ENCODE measurements around the gene LANCL1.
"Not testable (repeated sequence)": the region's sequence is repeated elsewhere in the genome, so short reads cannot be mapped to it uniquely, and the experiment has no call there.

The LANCL1 gene

DNA sequence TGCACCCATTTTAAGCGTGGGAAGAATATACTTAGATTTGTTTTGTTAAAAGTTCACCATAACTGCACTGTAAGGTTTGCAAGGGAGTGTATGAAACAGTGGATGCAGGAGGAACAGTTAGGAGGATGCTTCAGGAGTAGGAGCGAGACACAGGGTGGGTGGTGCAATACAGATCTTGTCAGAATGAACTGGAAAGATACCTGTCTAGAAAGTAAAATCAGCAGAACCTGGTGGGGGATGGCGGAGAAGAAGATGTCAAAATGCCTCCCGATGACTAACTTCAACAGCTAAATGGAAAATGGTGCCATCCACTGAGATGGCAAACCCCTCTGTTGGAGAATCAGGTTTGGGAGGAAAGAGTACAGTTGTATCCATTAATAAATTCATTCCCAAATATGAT, 18.2 kb downstream of the LANCL1 start:
- DNase-seq = no peak

DNA sequence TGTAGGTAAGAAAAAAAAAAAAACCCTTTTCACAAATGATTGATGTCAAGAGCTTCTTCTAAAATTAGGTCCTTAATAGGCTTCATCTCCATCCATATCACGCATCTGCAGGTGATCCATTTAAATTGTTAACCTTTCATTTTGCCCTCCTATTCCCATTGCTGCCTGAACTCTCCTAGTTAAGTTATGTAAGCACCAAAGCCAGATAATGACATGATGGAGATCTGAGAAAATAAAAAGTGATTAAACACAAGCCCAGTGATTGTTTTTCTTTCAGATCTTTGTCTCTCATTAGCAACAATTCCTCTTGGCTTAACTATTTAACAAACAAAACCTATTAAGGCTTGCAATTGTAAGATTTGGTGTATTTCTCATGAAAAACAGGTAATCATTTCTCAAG, 20.0 kb downstream of the LANCL1 start:
- DNase-seq = no peak

DNA sequence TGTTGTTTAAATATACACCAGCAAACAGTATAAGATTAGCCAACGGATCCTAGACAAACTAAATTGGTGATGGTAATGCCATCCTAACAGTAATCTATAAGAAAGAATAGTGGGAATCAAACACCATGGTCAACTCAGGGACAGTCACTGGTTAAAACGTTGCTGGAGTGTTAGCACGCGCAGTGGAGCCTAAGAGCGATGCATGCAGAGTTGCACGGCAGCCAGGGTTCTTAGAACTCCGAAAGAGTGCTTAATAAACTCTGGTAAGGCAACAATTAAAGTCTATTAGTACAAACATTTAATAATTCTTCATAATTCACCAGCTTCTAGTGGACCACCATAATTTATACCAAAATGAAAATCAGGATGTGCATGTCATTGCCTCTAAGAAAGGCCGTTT, 22.2 kb downstream of the LANCL1 start:
- DNase-seq = no peak

DNA sequence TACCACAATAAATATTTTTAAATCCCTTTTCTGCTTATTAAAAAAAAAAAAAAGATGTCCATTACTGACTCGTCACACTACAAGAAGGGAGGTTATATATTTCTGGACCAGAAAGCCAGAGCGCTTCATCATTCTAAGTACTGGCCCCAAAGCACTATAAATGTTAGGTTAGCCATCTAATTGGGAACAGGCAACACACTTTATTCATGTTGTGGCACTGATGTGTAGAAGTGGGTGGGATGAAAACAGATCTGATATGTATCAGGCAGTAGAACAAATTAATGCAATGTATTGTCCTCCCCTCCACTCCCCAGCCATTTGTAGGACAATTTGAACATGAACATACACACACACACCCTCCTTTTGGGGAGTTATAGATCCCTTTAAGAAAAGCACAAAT, 24.4 kb downstream of the LANCL1 start:
- DNase-seq = no peak

DNA sequence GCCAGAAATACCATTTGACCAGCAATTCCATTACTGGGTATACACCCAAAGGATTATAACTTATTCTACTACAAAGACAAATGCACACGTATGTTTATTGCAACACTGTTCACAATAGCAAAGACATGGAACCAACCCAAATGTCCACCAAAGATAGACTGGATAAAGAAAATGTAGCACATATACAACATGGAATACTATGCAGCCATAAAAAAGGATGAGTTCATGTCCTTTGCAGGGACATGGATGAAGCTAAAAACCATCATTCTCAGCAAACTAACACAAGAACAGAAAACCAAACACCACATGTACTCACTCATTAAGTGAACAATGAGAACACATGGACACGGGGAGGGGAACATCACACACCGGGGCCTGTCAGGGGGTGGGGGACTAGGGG, 25.6 kb downstream of the LANCL1 start:
- not testable (repeated sequence) for DNase-seq

DNA sequence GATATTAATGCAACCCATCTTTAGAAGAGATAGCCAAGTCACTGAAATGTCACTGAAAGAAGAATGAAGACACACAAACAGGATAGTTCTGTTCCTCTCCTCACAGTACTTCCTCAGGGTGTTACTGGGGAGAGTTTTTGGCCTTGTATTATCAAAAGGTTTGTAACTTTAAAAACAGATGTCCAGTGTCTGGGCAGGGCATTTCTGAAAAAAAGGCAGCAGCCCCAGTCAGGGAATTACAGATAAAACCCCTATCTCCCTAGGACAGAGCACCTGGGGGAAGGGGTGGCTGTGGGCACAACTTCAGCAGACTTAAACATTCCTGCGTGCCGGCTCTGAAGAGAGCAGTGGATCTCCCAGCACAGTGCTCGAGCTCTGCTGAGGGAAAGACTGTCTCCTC, 30.8 kb downstream of the LANCL1 start:
- no peak for DNase-seq

DNA sequence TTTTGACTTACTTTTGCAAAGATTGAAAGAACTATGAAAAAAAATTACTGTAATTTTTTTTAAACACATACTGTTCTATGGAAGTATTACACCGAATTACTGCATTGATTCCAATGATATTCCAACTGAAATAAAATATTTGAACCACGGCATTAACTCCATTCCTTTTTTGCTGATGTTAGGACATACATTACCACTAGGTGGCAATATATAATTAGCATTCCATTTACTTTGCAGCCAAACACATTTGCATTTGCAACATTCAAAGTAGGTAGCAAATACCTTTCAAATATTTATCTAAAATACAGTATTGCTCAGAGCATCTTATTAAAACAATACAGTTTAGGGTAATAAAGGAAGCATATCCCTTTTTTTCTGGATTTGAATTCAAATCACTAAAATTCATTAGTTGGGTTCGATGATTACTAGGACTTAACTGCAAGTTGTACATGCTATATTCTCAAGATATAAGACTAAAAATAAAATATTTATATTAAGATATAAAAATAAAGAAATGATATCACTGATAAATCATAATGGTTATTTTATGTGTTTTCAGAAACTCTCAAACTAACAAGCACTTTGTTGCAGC, 31.3 kb downstream of the LANCL1 start:
- no peak for DNase-seq

DNA sequence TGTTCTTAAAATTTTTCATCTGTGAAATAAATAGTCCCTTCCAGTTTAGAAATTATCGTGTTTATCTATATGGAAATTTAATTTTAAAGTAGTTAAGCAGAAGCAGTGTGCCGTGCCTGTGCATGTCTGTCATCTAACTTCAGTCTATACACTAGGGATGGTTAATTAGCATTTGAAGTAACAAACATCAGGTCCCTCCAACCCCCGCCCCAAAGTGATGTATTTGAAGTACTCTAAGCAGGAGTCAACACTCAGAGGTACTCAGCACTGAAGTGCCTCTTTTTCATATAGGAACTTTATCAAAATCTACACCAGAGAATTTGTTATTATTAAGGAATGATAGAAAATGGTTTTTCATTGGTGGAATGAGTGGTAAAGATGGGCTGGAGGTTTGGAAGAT, 33.0 kb downstream of the LANCL1 start:
- DNase-seq = no peak

DNA sequence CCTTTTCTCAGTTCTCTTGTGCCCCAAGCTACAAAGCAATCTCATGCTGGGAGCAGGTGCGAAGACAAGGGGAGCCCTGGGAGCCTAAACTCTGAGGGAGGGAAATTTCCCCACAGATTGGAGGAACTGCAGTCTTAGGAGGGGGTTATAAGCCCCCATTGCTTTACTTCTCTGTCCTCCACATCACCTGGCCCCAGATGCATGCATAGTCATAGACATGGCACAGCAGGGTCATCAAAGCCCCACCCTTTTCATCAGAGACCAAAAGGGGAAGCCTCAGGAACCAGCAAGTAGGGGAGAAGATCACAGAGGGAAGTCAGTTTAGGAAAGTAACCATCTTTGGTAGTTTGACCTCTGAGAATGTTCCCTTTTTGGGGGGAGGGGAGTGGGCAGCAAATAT, 33.7 kb downstream of the LANCL1 start:
- DNase-seq = no peak

DNA sequence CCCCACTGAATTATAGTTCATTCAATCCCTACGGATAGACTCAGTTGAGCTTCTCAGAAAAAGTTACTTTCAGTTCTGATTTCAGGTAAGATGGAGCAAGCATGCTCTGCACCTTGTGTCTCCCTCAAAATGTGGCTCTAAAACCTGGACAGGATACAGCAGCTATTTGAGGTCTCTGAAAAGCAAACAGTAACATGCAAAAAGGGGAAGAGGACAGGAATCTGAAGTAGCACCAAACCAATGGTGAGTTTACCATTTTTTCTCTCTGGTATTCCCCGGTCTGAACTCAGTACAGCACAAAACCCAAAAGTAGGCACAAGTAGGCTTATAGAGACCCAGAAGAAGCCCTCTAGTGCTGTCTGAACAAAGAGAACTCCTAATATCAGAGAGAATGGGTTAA, 34.1 kb downstream of the LANCL1 start:
- no peak for DNase-seq

DNA sequence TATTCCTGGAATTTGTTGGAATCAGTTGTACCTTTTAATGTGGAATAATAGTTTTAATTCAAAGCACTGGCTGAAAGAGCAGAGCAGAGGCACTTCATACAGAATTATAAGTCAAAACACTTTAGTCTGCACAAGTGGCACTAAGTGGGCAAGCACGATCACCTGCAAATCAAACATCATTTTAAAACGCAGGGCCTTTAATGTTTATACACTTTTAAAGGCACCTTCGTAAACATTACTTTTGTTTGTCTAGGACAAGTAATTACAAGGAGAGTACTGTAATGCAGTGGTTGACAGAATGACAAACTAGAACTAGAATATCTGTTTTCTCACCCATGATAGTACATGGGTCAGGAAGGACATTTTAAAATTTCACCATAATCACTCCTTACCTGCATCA, 36.4 kb downstream of the LANCL1 start:
- DNase-seq = no peak

DNA sequence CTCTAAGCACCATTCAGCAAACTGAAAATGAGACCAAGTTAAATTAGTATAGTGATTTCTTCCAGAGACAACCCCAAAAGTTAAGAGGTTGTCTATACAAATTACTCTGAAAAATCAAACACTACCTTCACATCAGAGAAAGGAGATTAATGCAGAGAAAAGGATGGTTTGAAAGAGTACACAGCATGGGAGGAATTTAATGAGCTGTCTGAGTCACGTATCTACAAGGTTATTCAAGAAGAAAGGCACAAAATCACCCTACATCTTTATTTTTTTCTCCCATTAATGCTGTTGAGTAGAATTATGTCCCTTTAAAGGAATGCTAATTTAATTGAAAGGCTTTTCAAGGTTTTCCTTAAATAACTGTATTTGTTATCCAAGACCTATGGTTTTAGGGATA, 41.1 kb downstream of the LANCL1 start:
- no peak for DNase-seq

DNA sequence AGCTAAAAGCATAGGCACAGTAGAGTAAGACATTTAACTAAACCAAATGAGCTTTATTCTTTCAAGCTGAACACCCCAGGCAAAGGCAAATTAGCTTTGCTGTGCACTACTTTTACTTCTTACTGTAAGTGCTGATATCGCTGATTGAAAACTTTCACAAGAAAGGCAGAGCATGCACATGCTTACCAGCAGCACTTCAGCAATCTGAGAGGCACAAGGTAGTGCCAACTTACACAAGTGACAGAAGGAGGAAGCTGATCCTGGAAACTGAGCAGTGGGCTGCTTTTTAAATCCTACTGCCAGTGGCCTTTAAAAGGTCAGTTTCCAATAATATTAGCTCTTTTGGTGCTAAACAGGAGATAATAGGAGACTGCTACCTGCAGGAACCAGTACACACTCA, 43.9 kb downstream of the LANCL1 start:
- DNase-seq = no peak

DNA sequence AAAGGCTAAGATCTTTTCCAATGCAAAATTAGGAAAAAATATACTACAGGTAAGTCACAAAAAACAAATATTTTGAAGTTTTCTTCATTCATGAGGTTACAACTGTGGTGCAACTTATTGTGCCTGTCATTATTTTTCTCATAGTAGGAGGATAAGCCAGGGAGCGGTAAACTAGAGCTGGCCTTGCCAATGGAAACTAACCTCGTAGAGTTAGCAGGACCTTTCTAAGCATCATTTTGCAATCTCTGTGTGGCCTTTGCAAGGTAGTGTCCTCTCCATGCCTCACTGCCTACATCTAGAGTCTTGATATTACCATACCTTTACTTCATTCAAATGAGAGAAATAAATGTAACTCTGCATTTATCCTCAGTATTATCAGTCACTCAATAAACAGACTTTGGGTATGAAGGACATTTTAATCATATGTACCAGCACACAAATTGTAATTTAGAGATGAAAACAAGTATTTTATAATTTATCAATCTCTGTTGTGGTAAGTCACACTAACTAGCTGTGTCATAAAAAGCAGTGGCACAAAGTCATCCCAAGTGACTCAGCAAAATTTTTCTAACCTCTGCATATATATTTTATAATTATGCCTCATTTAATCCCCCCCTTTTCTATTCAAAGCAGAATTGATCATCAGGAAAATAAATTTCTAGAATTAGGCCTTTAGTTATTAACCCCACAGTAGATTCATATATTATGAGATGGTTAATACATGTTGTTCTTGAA, 47.0 kb downstream of the LANCL1 start:
- DNase-seq = no peak

DNA sequence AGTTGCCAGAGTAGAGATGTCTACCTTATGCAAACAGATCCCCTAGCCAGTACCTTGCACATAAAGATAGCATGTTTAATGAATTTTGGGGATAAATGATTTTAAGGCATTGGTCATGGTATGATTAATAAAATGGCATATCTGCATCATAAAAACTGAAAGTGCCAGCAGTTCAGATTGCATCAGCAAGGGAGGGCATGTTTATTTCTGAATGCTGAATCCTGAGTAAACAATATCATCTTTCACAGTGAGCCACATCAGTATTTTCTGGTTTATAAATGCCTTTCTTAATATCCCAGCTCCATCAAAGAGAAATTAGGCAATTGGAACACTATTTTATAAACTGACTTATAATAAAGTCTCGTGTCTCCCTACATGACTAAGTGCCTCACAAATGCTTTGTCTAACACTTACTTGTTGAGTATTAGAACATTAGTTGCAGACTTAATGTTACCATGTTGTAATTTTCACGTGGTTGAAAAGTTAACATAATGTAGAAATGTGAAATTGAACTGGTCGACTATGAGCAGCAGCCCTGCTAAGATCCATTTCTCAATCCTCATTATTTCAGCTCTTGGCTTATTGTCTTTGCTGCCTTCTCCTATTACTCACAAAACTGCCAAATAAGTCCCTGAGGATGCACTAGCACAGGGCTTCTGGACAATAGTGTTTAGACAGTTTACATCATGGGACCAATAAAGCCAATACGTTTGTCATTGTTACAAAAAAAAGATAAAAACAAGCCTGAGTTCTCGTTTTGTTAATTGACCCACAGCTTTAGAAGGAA, 48.0 kb downstream of the LANCL1 start:
- DNase-seq = no peak

DNA sequence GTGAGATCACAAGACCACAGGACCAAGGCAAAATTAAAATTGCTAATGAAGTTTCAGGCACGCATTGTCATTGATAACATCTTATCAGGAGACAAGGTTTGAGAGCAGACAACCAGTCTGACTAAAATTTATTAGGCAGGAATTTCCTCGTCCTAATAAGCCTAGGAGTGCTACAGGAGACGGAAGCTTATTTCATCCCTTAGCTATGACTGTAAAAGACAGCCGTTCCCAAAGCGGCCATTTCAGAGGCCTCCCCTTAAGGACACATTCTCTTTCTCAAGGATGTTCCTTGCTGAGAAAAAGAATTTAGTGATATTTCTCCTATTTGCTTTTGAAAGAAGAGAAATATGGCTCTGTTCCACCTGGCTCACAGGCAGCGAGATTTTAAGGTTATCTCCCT, 49.2 kb downstream of the LANCL1 start:
- DNase-seq = not testable (repeated sequence)

DNA sequence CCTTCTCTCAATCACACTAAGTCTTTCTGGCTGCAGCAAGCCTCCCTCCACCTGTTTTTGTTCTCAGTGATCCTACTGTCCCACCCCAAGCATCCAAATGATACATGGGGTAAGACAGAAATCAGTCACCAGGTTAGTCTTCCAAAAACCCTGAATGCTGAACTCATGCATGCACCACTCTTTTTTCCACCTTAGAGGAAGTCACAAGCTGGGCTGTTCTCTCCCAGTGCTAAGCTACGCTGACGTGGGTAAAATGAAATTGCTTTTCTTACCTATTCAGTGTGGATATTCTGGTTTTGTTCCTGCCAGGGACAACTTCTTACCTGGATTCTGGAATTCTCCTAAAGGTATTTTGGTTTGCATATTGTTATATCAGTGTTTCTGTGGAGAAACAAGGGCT, 54.2 kb downstream of the LANCL1 start:
- DNase-seq = no peak

DNA sequence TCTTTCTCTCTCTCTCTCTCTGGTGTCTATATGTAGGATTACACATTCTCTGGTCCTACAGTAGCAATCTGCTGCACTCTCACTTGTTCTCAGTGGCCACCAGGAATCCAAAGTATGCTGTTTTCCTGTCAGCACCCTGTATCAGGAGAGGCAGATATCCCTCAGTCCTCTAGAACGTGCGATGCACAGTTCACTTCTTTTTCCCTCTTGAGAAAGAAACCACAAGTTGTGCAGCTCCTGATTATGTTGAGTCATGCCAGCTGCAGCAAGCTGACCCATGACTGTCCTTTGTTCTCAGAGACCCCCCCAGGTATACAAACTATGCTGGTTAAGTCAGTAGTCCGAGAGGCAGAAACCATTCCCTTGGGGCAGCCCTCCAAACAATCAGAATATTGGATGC, 54.6 kb downstream of the LANCL1 start:
- no peak for DNase-seq

DNA sequence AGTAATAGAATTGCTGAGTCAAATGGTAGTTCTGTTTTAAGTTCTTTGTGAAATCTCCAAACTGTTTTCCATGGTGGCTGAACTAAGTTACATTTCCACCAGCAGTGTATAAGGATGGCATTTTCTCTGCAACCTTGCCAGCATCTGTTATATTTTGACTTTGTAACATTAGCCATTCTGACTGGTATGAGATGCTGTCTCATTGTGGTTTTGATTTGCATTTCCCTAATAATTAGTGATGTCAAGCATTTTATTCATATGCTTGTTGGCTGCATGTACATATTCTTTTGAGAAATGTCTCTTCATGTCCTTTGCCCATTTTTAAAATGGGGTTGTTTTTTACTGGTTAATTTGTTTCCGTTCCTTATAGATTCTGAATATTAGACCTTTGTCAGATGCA, 63.9 kb downstream of the LANCL1 start:
- no peak for DNase-seq

DNA sequence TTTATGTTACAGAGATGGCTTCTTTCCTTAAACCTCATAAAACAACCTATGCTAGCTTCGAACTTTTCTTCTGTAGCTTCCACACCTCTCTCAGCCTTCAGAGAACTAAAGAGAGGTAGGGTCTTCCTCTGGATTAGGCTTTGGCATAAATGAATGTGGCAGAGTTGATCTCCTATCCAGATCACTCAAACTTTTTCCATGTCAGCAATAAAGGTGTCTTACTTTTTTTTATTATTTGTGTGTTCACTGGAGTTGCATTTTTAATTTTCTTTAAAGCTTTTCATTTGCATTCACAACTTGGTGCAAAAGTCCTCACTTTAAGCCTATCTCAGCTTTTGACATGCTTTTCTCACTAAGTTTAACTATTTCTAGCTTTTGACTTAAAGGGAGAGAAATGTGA, 66.0 kb downstream of the LANCL1 start:
- DNase-seq = no peak

DNA sequence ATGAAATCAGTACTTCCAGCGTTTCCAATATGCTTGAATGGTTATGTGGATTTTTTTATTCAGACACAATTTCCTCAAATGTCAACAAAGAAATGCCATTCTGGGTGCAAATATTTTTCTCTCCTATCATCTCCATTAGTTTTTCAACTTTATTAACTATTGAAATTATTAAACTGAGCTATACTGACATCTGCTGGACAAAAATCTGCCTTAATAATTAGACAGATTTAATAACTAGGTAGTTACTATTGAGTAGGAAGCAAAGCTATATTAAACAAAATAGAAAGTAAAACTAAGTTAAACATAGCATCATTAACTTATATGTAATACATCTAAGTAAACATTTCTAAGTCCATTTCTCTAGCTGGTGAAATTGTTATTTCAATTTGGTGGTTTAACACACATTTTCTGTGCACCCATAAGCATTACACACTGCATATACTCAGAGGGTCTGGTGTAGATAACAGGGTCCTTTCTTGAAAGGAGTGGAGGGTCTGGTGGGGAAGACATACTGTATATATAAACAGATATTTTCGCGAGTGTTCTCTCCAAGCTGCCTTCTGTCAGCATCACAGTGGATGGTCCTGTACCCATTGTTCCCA, 77.0 kb downstream of the LANCL1 start:
- no peak for DNase-seq

DNA sequence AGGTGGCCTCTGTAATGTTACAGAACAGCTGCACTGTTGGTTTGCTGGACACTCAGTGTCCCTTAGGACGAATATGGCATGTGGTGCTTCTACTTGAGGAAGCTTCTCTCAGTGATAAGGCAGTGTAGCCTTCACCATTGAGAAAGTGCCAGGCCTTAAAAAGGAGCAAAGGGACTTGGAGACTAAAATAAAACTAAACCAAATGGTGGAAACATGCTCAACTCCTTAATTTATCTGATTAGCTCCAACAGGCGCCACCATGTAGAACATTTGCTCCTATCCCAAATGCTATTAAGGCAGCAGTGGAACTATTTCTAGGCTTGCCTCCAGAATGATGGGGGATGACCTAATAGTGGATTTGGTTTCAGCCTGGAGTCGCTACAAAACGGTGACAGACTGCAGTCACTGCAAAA, 84.1 kb downstream of the LANCL1 start:
- DNase-seq = no peak

DNA sequence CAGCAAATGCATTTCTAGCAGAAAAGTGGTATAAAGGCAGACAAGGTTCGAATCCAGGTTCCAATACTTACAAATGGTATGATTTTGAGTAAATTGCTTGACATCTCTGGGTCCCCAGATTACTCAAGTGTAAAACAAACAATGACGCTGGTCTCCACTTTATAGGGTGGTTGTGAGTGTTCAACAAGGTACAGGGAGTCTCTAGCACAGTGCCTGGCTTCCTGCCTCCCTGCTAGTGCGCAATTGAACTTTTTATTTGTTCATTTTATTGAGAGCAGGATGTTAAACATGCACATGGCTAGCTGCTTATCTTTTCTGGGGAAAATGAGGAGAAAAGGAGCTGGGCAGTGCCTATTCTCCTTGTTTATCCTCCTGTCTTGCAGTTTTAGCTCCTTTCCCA, 86.7 kb downstream of the LANCL1 start:
- no peak for DNase-seq

DNA sequence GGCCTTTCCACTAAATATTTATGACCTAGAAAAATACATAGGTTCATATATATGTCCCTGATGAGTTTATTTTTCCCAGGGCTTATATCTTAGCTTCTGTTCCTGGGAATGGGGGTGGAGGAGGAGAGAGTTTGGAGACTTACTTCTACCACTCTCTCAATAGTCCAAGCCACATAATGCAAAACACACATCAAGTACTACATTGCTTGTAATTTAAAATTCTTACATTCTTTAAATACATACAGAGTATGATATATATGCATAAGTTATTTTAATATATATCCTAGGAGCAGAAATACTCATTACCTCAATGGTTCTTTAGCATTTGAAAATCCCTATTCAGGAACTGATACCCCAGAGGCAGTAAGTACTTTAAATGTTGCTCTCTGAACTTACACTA, 88.4 kb downstream of the LANCL1 start:
- DNase-seq = no peak
